Keratinocyte (primary cell): ENCODE measurements around the gene JAG2. TPM values are rescaled to one million over a fixed set of nuclear protein-coding genes. Genes with fewer than 3 reads are reported as not detected.

Experiments used
- DNase-seq: peaks from one replicate; pipeline ENCODE4 v3.0.0-alpha.2; 2011; ENCODE audit warnings: low read depth, missing footprints, low spot score
- FAIRE-seq: peaks from 2 replicates; lab custom pipeline; 2011; peaks lifted over from hg19 to GRCh38; lab: Jason Lieb, UNC
- H2AFZ ChIP-seq: 2 replicates; pipeline ENCODE4 v1.6.0; 2012; ENCODE audit warnings: low read length, control low read depth, inconsistent platforms; ENCODE audit not compliant: control insufficient read depth
- H3K27ac ChIP-seq: 2 replicates; pipeline ENCODE4 v1.5.1; 2011; ENCODE audit warnings: low read length; ENCODE audit not compliant: control insufficient read depth, insufficient read depth
- H3K27me3 ChIP-seq: 3 replicates; pipeline ENCODE4 v1.6.0; 2011; ENCODE audit warnings: low read length; ENCODE audit not compliant: control insufficient read depth, insufficient read depth; ENCODE audit errors: extremely low read depth
- H3K36me3 ChIP-seq, 2 experiments: 2 replicates in 1 of 2; 3 replicates in 1 of 2; pipeline ENCODE4 v1.5.1; 2011; ENCODE audit warnings: low read length in 2 of 2, mild to moderate bottlenecking in 1 of 2; ENCODE audit not compliant: control insufficient read depth in 2 of 2, insufficient read depth in 2 of 2; ENCODE audit errors: extremely low read depth in 1 of 2
- H3K4me1 ChIP-seq: 3 replicates; pipeline ENCODE4 v1.5.1; 2011; ENCODE audit warnings: low read length; ENCODE audit not compliant: control insufficient read depth, insufficient read depth; ENCODE audit errors: extremely low read depth
- H3K4me2 ChIP-seq: 3 replicates; pipeline ENCODE4 v1.6.0; 2011; ENCODE audit warnings: low read depth, low read length; ENCODE audit not compliant: control insufficient read depth, insufficient read depth; ENCODE audit errors: extremely low read depth
- H3K4me3 ChIP-seq, 3 experiments: fragments of 200-600 bp in 1 of 3; sonication (generic) in 1 of 3; 2 replicates in 2 of 3; 3 replicates in 1 of 3; pipeline ENCODE4 v1.5.1; 2011 to 2016; ENCODE audit warnings: low read length in 3 of 3, mild to moderate bottlenecking in 3 of 3, control low read depth in 2 of 3, inconsistent platforms in 1 of 3, low read depth in 1 of 3, mixed read lengths in 1 of 3, mixed run types in 1 of 3, moderate library complexity in 1 of 3; ENCODE audit not compliant: control insufficient read depth in 2 of 3, insufficient read depth in 2 of 3; ENCODE audit errors: extremely low read depth in 1 of 3
- H3K79me2 ChIP-seq: 2 replicates; pipeline ENCODE4 v1.6.0; 2012; ENCODE audit warnings: low read length; ENCODE audit not compliant: control insufficient read depth, insufficient read depth
- H3K9ac ChIP-seq: 3 replicates; pipeline ENCODE4 v1.6.0; 2011; ENCODE audit warnings: low read length; ENCODE audit not compliant: control insufficient read depth, insufficient read depth; ENCODE audit errors: extremely low read depth
- H3K9me1 ChIP-seq: 3 replicates; pipeline ENCODE4 v1.6.0; 2011; ENCODE audit warnings: low read length; ENCODE audit not compliant: control insufficient read depth, insufficient read depth; ENCODE audit errors: extremely low read depth
- H3K9me3 ChIP-seq: 2 replicates; pipeline ENCODE4 v1.5.1; 2012; ENCODE audit warnings: low read depth, low read length; ENCODE audit not compliant: control insufficient read depth
- H4K20me1 ChIP-seq: 3 replicates; pipeline ENCODE4 v1.6.0; 2011; ENCODE audit warnings: low read length; ENCODE audit not compliant: control insufficient read depth, insufficient read depth; ENCODE audit errors: extremely low read depth
- CTCF ChIP-seq, 3 experiments: IDR thresholded peaks in 1 of 3; conservative IDR thresholded peaks in 1 of 3; optimal IDR thresholded peaks in 1 of 3; 2 replicates in 2 of 3; 3 replicates in 1 of 3; pipeline versions ENCODE3 to v1.5.1; 2011; ENCODE audit warnings: low read length in 3 of 3, mild to moderate bottlenecking in 3 of 3, moderate library complexity in 2 of 3, control low read depth in 1 of 3, inconsistent platforms in 1 of 3; ENCODE audit not compliant: insufficient read depth in 2 of 3; ENCODE audit errors: extremely low read depth in 1 of 3
- EZH2 ChIP-seq: IDR thresholded peaks from one replicate; pipeline ENCODE4 v1.6.1; 2012; ENCODE audit warnings: inconsistent platforms, mild to moderate bottlenecking, low read length, moderate library complexity
- dilution Hi-C: fragments of 300-500 bp; cut with MboI; formaldehyde crosslinking; loops from one replicate; pipeline ENCODE4 v1.7.0; 2020; ENCODE audit warnings: low sequenced_read_pairs; ENCODE audit not compliant: extremely low pct_ligation_motif_present
- polyA plus RNA-seq, 5 experiments: library from polyadenylated mRNA; depleted of rRNA in 3 of 5; stranded (reverse) in 3 of 5; stranded (forward) in 1 of 5; unstranded in 1 of 5; fragments of >200 nt; gene quantifications; 1 replicate in 1 of 5; 2 replicates in 3 of 5; 3 replicates in 1 of 5; pipeline versions ENCODE4 v1.2.1 to v1.2.3, GENCODE V29; 2011 to 2012; ENCODE audit warnings: missing spikeins in 2 of 5, low read depth in 1 of 5, low replicate concordance in 1 of 5

Gene JAG2
- polyA plus RNA-seq, 1 donor (not counting 4 experiments of a cell fraction or from before 2014, with no cell fraction given), result 28.3 TPM

GRCh38 chr14:105182296-105183020 is 13.9 kb upstream of the JAG2 start:
- Histone ChIP-seq H3K79me2 (no peaks in the 10 kb centered on the region), H2AFZ (peak overlapping the region; percentile 67), H3K4me3 (no peak overlapping the region), H3K27me3 (no peaks in the 10 kb centered on the region), H3K36me3 (no peaks in the 10 kb centered on the region), H3K4me2 (peak overlapping the region; percentile 37), H3K4me1 (peaks cover 18% of the 10 kb centered on the region), H3K27ac (no peak overlapping the region), H3K9ac (no peak overlapping the region), H3K9me1 (no peaks in the 10 kb centered on the region), H4K20me1 (no peaks in the 10 kb centered on the region), H3K9me3 (no peaks in the 10 kb centered on the region)
- FAIRE-seq (peak; percentile 5), DNase-seq (no peak)
- dilution Hi-C loops, result no loop called here
- TF ChIP-seq CTCF (optimal IDR thresholded peaks at IDR 0.05 in 1 of 3, IDR thresholded peaks at IDR 0.05 in 1 of 3, conservative IDR thresholded peaks at IDR 0.05 in 1 of 3; ENCODE audit: extremely low read depth in 1 of 3, insufficient read depth in 2 of 3, low read length in 3 of 3) (no peak), EZH2 (peak; percentile 32)

- H4K20me1 ChIP-seq, result no peaks in the 10 kb centered on the region
- no peak overlapping the region for H3K27ac ChIP-seq
- no peak for FAIRE-seq
- no peaks in the 10 kb centered on the region for H3K36me3 ChIP-seq
- H3K4me2 ChIP-seq, result peak overlapping the region; percentile 37
- H3K9me1 ChIP-seq, result no peaks in the 10 kb centered on the region
- dilution Hi-C loops, result no loop called here
- TF ChIP-seq EZH2 (no peak), CTCF (optimal IDR thresholded peaks at IDR 0.05 in 1 of 3, IDR thresholded peaks at IDR 0.05 in 1 of 3, conservative IDR thresholded peaks at IDR 0.05 in 1 of 3; ENCODE audit: extremely low read depth in 1 of 3, insufficient read depth in 2 of 3, low read length in 3 of 3) (no peak)
- no peaks in the 10 kb centered on the region for H3K9me3 ChIP-seq
- no peak overlapping the region for H3K9ac ChIP-seq
- H2AFZ ChIP-seq, result no peak overlapping the region
- peaks cover 18% of the 10 kb centered on the region for H3K4me1 ChIP-seq
- H3K27me3 ChIP-seq, result no peaks in the 10 kb centered on the region
- H3K79me2 ChIP-seq, result no peaks in the 10 kb centered on the region
- H3K4me3 ChIP-seq, result no peak overlapping the region
- DNase-seq, result no peak
Measured at GRCh38 chr14:105181549-105182295, 13.1 kb upstream of the JAG2 start.
